Vagina (tissue), 2 donors: Measurements from ENCODE around the gene FGF18.

ENCODE experiments used
- CTCF ChIP-seq, 3 experiments: fragments of 450-650 bp in 2 of 3; fragments of 200-600 bp in 1 of 3; sonication (generic) in 1 of 3; IDR thresholded peaks; one replicate each; pipeline ENCODE4 v1.5.1; 2017 to 2019; ENCODE audit warnings: antibody characterized with exemption in 3 of 3, mild to moderate bottlenecking in 2 of 3, moderate library complexity in 2 of 3
- POLR2AphosphoS5 ChIP-seq, 2 donors: sonication (generic); formaldehyde crosslinking; IDR thresholded peaks; one replicate each; pipeline ENCODE4 v1.9.0; 2017; ENCODE audit warnings: antibody characterized with exemption in 2 of 2, mild to moderate bottlenecking in 2 of 2, low read depth in 1 of 2; ENCODE audit not compliant: insufficient read depth in 1 of 2

GRCh38 chr5:171397599-171397998 is 21.8 kb upstream of the FGF18 start:
- TF ChIP-seq CTCF (IDR thresholded peaks at IDR 0.05) (no peak), POLR2AphosphoS5 (IDR thresholded peaks at IDR 0.05; ENCODE audit: insufficient read depth in 1 of 2, low read depth in 1 of 2) (no peak)
